Right lung (tissue), 5 donors: ENCODE results near the gene PACS2. TPM values are rescaled to one million over a fixed set of nuclear protein-coding genes. Genes with fewer than 3 reads are reported as not detected.

Experiments
- DNase-seq, 2 donors: peaks; one replicate each; pipeline ENCODE4 v3.0.0-alpha.2; 2013
- polyA plus RNA-seq, 5 donors: library from polyadenylated mRNA; unstranded; fragments of 120-200 nt; gene quantifications; one replicate each; pipeline versions ENCODE4 v1.2.1 to v1.2.3, GENCODE V29; 2013; ENCODE audit warnings: inconsistent platforms in 1 of 5, low replicate concordance in 1 of 5; ENCODE audit not compliant: insufficient read length in 5 of 5, insufficient read depth in 1 of 5

The PACS2 gene
- polyA plus RNA-seq, 5 donors = 61.8 to 92.3 (median 77.3) TPM

- no peak for DNase-seq
These were observed 70.2 kb downstream of the PACS2 start for GRCh38 chr14:105384605-105385321.

GRCh38 chr14:105385322-105385637 lies 70.7 kb downstream of the PACS2 start:
- DNase-seq = no peak

GRCh38 chr14:105385698-105386365 lies 71.3 kb downstream of the PACS2 start:
- no peak for DNase-seq

GRCh38 chr14:105386581-105387529 lies 72.3 kb downstream of the PACS2 start:
- DNase-seq = no peak

- no peak for DNase-seq
These were observed 73.0 kb downstream of the PACS2 start for GRCh38 chr14:105387530-105387922.

GRCh38 chr14:105388110-105388951 lies 73.8 kb downstream of the PACS2 start:
- no peak for DNase-seq

- DNase-seq = no peak
These were observed 74.4 kb downstream of the PACS2 start for GRCh38 chr14:105388976-105389375.

- DNase-seq = no peak
These were observed 75.0 kb downstream of the PACS2 start for GRCh38 chr14:105389534-105389933.

- no peak for DNase-seq
These were observed 75.7 kb downstream of the PACS2 start for GRCh38 chr14:105389976-105390848.

- DNase-seq = no peak
These were observed 76.4 kb downstream of the PACS2 start for GRCh38 chr14:105390849-105391500.

- DNase-seq = no peak
These were observed 77.0 kb downstream of the PACS2 start for GRCh38 chr14:105391541-105391940.

GRCh38 chr14:105392131-105393090 lies 77.9 kb downstream of the PACS2 start:
- no peak for DNase-seq

- no peak for DNase-seq
These were observed 78.6 kb downstream of the PACS2 start for GRCh38 chr14:105393151-105393550.

GRCh38 chr14:105394714-105395537 lies 80.4 kb downstream of the PACS2 start:
- DNase-seq = no peak

- DNase-seq = no peak
These were observed 80.9 kb downstream of the PACS2 start for GRCh38 chr14:105395538-105395854.

GRCh38 chr14:105397350-105397931 lies 82.9 kb downstream of the PACS2 start:
- DNase-seq = no peak

- DNase-seq = peak; percentile 87 to 90
These were observed 83.6 kb downstream of the PACS2 start, which contains the start of gene TEX22 for GRCh38 chr14:105398044-105398725. TSS of gene TEX22 (plus strand) at chr14:105398538. CDS start at chr14:105399341, 803 bp downstream.
